LoVo (cell line): ENCODE results near the gene SLC27A3.
A peak's percentile ranks its signal among the peaks of the same experiment; 100 is the strongest.
"Not testable (repeated sequence)": the region's sequence is repeated elsewhere in the genome, so short reads cannot be mapped to it uniquely, and the experiment has no call there.

ENCODE experiments used
- DNase-seq: peaks from one replicate; pipeline ENCODE4 v3.0.0-alpha.2; 2016; ENCODE audit warnings: low spot score

SLC27A3 gene

DNA sequence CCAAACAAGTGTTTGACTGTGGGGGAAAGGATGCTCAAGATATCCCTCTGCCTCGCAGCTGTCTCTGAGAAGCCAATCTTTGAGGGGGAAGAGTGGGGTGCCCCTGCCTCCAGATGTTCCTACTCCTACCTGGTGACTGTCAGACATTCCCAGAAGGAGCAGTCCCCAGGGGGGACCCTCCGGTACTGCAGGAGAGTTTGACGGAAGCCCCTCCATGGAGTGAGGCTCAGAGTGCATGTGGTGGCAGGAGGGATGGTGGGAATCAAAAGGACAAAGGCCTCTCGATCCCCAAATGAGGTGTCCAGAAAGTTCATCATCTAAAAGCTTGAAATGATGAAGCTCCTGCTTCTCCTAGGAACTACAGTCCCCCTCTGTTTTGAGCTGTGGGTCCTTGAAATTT lies 5.3 kb downstream of the SLC27A3 start:
- no peak for DNase-seq

GRCh38 chr1:153782648-153783047 lies 7.4 kb downstream of the SLC27A3 start:
- not testable (repeated sequence) for DNase-seq

DNA sequence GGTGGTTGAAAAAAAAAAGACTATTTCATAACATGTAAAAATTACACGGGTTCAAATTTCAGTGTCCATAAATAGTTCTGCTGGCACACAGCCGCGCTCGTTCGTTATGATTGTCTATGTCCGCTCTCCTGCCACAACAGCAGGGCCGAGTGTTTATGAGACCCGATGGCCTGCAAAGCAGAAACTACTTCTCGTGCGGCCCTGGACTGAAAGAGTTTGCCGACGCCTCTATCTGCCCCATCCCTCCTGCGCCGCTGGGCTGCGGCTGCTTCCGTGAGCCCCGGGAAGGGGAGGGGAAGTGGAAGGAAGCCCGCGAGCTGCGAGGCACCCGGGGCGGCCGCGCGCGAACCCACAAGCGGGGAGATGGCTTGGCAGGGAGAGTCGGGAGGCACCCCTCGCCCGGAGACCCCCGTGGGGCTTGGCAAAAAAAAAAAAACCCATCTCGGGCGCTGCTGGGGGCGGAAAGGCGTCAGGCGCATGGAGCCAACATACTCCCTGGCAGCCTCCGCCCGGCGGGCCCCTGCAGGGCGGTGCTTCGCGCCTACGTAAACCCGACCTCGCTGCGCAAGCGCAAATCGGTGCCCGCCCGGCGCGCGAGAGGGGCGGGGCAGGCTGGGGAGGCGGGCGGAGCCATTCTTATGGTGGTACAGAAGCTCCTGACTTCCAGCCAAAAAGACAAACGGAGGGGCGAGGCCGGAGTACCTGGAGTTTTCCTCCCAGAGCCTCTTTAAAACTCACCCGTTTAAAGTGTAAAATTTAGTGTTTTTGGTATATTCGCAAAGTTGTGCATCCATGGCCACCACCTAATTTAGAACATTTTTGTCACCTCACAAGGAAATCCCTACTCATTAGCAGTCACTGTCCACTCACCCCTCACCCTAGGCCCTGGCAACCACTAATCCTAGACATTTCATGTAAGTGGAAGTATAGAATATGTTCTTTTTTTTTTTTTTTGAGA lies 8.3 kb downstream of the SLC27A3 start:
- DNase-seq = peak; percentile 95

DNA sequence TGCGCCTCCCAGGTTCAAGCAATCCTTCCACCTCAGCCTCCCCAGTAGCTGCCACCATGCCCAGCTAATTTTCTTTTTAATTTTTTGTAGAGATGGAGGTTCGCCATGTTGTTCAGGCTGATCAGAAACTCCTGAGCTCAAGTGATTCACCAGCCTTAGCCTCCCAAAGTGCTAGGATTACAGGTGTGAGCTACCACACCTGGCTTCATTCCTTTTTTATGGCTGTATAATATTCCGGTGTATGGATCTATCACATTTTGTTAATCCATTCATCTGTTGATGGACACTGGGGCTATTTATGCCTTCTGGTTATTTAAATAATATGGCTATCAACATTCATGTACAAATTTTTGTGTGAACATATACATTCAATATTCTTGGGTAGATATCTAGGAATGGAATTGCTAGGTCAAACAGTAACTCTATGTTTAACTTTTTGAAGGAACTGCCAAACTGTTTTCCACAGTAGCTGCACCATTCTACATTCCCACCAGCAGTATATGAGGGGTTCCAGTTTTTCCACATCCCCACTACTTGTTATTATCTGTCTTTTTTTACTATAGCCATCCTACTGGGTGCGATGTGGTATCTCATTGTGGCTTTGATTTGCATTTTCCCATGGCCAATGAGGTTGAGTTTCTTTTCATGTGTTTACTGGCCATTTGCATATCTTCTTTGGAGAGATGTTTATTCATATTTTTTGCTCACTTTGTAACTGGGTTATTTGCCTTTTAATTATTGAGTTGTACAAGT lies 11.0 kb downstream of the SLC27A3 start:
- DNase-seq = no peak

DNA sequence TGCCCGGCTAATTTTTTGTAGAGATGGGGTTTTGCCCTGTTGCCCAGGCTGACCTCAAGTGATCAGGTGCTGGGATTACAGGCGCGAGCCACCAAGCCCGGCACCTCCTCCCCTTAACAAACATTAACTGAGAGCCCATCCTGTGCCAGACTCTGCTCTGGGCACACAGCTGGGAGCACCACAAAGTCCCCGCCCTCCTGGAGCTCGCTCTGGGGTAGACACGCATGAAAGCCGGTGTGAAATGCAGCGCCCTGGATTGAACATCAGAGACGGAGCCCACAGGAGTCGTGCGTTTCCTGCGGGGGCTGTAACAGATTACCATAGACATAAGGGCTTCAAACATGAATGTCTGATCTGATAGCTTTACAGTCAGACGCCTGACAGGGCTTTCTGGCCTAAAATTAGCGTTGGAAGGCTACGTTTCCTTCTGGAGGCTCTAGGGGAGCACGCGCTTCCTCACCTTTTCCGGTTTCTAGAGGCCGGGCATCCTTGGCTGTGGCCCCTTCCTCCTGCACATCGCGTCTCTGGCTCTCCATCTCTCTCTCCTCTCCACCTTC lies 14.3 kb downstream of the SLC27A3 start:
- DNase-seq = no peak

DNA sequence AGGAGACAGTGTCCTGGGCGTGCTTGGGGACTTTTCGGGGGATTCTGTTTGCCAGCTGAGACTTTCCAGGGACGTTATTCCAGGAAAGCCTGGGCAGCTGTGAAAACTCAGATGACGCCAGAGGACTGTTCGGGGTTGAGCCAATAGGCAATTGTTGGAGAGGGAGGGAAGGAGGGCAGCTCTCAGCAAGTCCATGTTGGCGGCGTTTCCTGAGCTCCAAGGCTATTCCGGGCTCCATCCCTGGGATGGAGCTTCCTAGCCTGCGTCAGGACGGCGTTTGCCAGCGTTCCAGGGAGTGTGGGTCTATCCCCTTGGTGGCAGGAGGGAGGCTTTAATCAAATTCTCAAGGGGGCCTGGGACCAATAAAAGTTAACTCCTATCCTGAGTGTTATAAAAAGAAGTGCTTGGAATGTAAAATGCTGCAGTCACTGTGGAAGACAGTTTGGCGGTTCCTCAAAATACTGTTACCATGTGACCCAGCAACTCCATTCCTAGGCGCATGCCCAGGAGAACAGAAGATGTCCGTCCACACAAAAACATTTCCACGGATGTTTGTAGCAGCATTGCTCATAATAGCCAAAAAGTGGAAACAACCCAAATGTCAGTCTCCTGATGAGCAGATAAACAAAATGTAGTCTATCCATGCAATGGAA lies 15.2 kb downstream of the SLC27A3 start:
- DNase-seq = no peak

- no peak for DNase-seq
Measured at GRCh38 chr1:153790966-153791647, 15.9 kb downstream of the SLC27A3 start.

DNA sequence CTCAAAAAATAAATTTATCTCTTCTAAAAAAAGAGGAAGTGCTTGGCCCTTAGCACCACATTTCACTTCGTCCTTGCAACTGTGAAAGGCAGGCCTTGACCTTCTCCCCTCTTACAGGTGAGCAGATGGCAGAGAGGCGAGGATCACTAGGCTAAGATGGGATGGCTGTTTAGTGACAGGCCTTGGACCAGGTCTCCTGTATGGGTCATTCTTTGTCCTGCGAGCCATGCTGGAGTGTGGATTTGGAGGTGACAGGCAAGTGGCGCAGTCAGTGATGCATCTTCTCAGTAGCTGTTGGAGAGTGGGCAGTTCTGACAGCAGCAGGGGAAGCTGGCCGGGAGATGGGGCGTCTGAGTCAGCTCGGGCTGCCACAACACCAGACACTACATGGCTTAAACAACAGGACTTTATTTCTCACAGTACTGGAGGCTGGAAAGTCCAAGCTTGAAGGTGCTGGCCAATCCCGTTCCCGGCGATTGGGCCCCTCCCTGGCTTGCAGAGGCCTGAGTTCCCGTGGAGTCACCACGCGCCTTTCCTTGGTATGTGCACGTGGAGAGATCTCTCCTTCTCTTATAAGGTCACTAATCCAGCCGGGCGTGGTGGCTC lies 16.5 kb downstream of the SLC27A3 start:
- DNase-seq = no peak

GRCh38 chr1:153792631-153793041 lies 17.4 kb downstream of the SLC27A3 start:
- no peak for DNase-seq

GRCh38 chr1:153793261-153793972 lies 18.2 kb downstream of the SLC27A3 start:
- DNase-seq = no peak

DNA sequence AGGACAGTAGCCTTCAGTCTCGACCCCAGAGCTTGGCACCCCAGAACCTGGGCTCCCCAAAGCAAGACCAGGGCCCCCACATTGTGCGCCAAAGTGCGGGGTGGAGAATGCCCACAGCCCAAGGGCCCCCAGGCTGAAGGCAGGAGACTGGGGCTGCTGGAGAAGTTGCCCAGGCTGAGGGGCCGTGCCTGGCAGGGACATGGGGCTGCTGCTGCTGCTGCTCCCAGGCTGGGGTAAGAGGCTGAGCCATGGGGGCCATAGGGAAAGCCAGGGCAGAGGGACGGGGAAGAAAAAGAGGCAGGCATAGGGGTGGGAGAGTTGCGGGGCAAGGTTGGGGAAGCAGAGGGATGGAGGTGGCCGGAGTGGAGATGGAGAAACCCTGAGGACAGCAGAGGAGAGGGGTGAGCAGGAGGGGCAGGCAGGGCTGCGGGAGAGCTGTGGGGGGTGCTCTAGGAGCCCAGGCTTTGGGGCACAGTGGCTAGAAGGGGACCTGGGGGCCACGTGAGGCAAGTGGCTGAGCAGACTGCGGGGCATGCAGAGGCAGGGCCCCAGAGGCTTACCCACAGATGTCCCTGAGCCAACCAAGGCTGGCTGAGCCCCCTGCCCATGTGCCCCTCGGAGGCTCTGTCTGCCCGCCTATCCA lies 18.9 kb downstream of the SLC27A3 start:
- no peak for DNase-seq

DNA sequence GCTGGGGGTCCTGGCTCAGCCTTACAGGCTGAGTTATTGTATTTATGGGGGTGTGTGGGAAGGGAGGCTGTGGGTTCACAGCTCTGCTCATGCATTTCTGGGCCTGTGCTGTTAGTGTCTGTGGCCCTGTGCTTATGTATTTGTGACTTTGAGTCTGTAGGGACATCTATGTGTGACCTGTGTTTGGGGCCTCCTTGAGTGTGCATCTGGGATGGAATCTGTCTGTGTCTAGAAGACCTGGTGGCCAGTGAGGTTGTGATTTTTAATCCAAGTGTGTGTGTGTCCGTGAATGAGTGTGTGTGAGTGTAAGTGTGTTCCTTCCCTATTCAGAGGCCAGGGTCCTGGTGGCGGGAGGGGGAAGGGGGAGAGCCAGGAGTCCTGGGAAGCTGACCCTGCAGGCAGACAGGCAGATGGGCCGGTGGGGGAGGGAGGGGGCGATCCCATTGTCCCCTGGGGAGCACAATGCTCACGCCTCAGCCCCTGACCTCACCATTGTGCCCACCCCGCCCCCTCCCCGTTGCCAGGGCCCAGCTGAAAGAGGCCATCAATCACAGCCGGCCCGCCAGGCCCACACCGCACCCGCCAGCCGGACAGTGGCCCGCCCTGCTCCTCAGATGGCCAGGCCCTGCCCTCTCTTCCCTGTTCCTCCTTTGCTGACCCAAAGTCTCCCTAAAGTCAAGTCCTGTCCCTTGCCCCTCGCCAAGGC lies 19.6 kb downstream of the SLC27A3 start:
- DNase-seq = no peak

- DNase-seq = no peak
Measured at GRCh38 chr1:153795330-153795837, 20.2 kb downstream of the SLC27A3 start.

GRCh38 chr1:153795934-153796785 lies 21.0 kb downstream of the SLC27A3 start:
- DNase-seq = no peak

GRCh38 chr1:153796786-153797659 lies 21.8 kb downstream of the SLC27A3 start:
- peak; percentile 80 for DNase-seq

DNA sequence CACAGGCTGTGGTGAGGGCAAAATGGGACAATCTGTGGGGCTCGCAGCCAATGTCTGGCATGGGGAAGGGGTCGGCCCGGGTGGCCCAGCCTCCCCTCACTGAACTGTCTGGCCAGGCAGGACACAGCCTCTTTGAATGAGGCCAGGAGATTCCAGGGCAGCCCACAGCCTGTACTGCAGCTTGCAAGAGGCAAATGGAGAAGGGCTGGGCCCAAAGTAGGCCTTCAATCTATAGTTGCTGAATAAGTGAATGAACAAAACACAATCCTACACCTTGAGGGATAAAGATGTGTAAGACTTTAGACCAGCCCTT lies 23.2 kb downstream of the SLC27A3 start:
- DNase-seq = no peak

DNA sequence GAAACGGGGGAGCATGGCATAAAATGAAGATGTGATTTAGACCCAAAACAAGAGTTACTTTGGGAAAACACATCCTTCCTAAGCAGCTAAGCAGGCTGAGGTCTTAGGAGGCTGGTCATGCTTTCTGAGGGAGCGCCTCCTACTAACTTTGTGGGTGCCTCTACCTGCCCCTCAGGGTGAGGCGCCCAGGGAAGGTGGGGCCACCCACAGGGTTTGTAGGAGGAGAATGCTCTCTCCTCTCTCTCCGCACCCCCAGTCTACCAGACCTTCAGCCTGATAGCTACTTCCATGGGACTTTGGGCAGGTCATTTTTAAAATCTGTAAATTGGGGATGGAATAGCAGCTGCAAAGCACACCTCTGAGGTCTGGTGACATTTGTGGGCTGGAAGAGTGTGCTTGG lies 23.8 kb downstream of the SLC27A3 start:
- no peak for DNase-seq
